ENCODE data around the gene CREG2.

CREG2 gene

GRCh38 chr2:101342625-101343008, 44.7 kb downstream of the CREG2 start:
- no peak overlapping the region for H3K27ac ChIP-seq
- no peak for TF ChIP-seq CTCF (conservative IDR thresholded peaks at IDR 0.05)

DNA sequence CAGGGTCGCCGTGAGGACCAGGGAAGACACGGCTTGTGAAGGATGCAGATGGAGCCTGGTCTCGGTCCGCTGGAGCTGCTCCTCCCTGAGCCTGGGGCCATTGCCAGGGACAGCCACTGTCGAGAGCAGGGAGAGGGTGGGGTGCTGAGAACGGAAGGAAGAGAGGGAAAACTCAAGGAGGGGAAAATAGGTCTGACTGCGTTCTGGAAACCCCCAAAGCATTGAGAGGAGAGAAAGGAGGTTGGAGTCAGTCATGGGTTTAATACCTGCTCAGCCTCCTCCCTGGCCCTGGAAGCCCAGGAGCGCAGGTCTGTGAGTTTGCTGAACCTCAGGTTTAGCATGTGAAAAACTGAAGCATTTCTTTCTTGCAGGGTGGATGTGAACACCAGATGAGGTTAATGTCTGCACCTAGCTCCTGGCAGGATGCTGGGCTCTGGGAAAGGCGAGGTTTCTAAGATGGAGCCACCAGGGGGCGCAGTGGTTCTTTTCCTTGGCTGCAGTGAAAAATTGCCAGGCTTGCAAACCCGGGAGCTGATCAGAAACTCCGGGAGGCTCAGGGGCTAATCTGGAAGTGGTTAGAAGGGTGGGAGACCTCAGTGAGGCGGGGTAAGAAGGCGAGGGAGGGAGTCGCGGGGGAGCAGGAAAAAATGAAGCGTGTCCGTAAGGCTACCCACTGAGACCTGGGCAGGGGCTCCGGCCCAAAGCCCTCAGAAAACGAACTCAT, 45.2 kb downstream of the CREG2 start:
- TF ChIP-seq CTCF (conservative IDR thresholded peaks at IDR 0.05): peak; percentile 74
- H3K27ac ChIP-seq: no peak overlapping the region

DNA sequence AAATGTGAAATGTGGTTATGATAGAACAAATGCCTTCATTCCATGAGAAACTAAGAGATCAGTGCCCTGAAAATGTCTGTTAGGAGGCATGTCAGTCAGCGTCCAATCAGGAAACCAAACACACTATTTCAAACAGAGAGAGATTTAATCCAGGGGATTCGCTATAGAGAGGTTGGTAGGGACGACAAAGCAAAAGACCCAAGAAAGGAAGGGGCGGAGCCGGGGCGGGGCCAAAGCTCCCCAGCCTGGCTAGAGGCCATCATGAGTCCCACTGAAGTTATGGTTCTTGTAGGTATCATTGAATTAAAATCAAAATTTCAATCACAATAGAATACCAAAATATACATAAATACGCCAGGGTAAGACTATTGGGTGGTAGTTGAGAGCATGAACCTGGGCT, 45.9 kb downstream of the CREG2 start:
- TF ChIP-seq CTCF (conservative IDR thresholded peaks at IDR 0.05): no peak
- no peak overlapping the region for H3K27ac ChIP-seq

DNA sequence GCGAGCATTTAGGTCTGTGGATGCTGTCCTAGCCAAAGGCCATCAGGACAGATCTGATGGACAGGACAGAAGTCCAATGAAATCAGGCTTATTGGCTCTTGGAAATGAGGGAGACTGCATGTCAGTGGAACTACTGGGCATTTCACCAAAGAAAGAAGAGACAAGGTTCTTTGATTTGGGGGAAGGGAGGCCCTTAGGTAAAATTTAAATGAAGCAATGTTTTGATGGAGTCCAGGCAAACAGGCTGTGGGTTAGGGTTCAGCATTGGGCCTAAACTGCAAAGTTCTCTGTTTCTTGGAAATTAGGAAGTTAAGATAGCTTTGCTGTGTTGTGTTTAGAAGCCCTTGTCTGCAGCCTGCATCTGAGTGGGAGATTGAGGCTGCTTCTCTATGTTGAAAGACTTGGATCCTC, 47.2 kb downstream of the CREG2 start:
- TF ChIP-seq CTCF (conservative IDR thresholded peaks at IDR 0.05): no peak

DNA sequence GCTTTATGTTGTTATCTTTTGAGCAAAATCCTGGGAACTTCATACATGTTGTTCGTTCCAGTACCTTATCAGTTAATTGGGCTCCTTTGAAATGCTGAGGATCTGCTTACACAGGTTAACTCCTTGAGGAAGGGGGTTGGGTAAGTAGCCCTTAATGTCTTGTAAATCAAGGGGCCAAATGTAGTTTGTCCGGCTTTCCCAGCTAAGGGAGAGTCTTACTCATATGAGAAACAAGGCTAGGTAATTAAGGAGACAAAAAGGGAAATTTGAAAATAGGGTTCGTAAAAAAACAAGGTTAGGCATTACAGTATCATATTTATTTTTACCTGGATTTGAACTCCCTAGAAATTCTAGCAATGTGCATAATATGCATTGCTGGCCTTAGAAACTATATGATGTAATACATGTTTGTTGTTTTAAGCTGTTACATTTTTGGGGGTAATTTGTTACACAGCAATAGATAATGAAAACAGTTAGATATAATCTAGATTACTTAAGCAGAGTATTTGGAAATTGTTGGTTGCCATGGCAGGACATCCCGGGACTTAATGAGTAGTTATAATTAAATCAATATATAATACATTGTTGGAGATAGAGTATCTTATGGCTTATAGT, 47.9 kb downstream of the CREG2 start:
- no peak overlapping the region for H3K27ac ChIP-seq
- no peak for TF ChIP-seq CTCF (conservative IDR thresholded peaks at IDR 0.05)

More for the DNA sequence above, 47.2 kb downstream of the CREG2 start:
- H3K27ac ChIP-seq: no peak overlapping the region

DNA sequence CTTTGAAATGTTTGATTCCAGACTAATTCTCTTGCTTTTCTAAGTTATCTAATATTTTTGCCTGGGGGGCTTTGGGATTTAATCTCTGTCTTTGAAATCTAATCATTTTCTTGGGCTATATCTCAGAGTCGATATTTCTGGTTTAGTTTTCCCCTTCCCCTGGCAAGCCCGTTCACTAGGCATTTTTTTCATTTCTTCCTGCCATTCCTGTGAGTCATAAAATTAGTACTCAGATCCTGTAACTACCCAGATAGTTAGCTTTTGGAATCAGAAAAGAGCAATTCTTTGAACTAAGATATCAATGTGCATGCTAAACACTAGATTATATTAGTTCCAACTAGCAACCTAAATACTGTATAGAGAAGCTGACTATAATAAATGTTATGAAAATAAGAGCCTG, 49.4 kb downstream of the CREG2 start:
- H3K27ac ChIP-seq: no peak overlapping the region
- no peak for TF ChIP-seq CTCF (conservative IDR thresholded peaks at IDR 0.05)

GRCh38 chr2:101332885-101333766, 54.2 kb downstream of the CREG2 start:
- no peak overlapping the region for H3K27ac ChIP-seq
- no peak for TF ChIP-seq CTCF (conservative IDR thresholded peaks at IDR 0.05)

Data from VCaP (cell line).